GM11168 (cell line): Measurements from ENCODE around the gene JPH2.
"Not testable (repeated sequence)": the region's sequence is repeated elsewhere in the genome, so short reads cannot be mapped to it uniquely, and the experiment has no call there.

Experiments used
- in situ Hi-C: fragments of 300-500 bp; cut with MboI; formaldehyde crosslinking; loops from one replicate; pipeline ENCODE4 v1.12.0; 2022; ENCODE audit warnings: low sequenced_read_pairs; ENCODE audit not compliant: unreplicated experiment

JPH2 gene

DNA sequence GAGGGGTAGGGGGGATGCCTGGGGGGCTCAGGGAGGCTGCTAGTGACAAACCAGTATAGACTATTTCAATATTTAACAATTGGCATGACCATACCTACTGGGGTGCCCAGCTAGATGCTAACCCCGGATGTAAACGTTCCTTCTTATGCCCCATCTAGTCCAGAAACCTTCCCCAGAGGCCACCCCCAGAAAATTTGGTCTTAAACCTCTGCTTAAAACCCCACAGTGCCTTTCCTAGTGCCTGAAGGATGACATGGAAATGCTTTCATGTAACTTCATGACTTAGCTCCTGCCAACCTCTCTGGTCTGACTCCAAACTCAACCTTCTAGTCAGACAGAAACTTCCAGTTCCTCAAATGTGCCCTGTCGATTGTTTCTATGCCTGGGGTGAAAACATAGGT lies 52.0 kb downstream of the JPH2 start:
- in situ Hi-C loops, result no loop called here

GRCh38 chr20:44133424-44133823 lies 53.6 kb downstream of the JPH2 start:
- in situ Hi-C loops, result no loop called here

DNA sequence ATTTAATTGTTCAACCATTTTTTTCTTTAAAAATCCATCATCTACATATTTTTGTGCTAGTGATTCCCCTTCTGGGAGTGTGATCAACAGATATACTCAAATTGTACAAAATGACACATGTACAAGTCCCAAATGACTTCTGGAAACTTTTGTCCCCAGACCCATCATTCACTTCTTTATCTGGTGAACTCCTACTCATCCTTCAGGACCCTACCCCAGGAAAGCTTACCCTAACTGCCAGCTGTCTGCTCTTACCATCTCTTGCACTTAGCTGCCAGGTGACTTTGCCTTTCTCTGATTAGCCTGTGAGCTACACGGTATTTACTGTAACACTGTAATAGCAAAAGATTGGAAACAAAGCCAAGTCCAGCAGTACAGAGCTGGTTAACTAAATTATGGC lies 55.3 kb downstream of the JPH2 start:
- in situ Hi-C loops, result no loop called here

GRCh38 chr20:44129911-44130718 lies 56.9 kb downstream of the JPH2 start:
- in situ Hi-C loops, result no loop called here

- in situ Hi-C loops, result not testable (repeated sequence)
Observed at GRCh38 chr20:44129300-44129699, 57.7 kb downstream of the JPH2 start.

- in situ Hi-C loops, result no loop called here
Observed at GRCh38 chr20:44126445-44126844, 60.5 kb downstream of the JPH2 start.

DNA sequence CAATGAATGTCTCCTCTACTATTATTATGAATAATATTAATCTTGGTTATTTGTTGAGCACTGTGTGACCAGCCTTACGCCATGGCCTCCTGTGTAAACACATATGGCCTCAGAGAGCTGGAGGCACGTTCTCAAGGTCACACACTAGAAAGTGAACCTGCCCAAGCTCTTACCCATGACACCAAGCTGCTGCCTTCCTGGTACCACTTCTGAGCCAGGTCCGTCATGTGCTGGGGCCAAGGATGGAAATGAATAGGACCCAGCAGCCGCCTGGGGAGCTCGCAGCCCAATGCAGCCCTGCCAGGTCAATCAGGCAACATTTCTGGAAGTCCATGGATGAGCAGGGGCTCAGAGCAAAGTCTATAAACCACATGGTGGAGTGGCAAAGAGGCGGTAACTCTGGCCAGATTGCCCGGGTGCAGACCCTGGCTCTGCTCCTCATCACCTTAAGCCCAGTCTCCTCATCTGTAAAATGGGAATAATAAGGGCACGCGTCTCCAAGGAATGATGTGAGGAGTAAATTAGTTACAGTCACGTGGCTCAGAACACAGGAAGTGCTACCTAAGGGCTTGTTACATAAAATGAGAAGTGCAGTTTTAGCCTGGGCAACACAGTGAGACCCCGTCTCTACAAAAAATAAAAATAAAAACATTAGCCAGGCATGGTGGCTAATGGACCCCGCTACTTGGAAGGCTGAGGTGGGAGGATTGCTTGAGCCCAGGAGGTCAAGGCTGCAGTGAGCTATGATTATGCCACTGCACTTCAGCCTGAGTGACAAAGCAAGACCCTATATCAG lies 61.5 kb downstream of the JPH2 start:
- in situ Hi-C loops, result no loop called here

DNA sequence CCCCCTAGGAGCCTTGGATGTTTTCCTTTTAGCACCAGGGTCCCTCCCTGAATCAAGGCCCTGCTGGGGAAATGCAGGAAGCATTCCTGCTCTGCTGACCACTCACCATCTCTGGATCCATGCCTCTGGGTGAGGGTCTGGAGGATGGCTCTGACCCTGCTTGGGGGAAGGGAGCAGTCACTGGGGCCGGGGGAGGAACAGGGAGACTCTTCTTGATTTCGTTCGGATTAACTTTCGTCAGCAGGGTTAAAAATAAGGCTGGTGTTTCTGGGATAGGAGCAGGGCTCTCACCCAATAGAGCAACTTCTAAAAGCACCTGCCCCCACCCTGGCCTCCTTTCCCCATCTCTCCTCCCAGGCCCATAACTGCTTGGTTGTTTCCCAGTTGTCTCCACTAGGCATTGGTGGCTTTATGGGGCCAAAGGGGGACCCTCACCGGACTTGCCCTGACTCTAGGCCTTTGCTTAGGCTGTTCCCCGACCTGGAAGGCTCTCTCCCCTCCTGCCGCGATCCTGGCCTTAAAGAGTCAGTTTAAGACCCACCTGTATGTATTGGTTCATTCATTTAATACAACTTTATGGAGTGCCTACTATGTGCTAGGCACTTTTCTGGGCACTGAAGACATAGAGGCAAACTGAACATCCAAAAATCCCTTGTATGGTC lies 63.0 kb downstream of the JPH2 start:
- in situ Hi-C loops, result no loop called here

GRCh38 chr20:44123251-44123650 lies 63.7 kb downstream of the JPH2 start:
- in situ Hi-C loops, result no loop called here

DNA sequence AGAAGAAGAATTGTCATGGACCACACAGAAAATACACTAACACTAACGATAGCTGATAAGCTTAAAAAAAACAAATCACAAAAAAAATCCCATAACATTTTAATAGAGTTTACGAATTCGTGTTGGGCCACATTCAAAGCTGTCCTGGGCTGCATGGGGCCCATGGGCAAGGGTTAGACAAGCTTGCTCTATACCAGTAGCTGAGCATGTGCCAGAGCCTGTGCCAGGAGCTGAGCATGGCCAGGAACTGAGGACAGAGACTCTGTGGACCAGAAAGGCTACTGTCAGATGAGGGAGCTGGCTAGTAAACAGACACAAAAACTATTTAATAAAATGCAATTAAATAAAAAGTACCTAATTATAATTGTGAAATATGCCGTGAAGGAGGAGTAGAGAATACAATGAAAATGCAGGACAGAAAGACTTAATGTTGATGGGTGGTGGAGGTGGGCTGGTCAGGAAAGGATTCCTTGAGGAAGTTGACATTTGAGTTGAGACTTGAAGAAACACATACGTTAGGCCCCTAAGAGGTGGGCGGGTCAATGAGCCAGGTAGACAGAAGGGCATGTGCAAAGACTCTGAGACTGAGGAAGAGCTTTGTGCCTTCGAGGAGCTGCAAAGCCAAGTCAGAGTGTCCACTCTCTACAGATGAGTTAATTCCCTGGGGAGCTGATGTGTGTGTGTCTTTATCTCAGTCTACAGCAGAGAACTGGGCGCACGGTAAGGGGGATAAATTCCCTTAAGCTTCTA lies 66.1 kb downstream of the JPH2 start:
- in situ Hi-C loops, result no loop called here

DNA sequence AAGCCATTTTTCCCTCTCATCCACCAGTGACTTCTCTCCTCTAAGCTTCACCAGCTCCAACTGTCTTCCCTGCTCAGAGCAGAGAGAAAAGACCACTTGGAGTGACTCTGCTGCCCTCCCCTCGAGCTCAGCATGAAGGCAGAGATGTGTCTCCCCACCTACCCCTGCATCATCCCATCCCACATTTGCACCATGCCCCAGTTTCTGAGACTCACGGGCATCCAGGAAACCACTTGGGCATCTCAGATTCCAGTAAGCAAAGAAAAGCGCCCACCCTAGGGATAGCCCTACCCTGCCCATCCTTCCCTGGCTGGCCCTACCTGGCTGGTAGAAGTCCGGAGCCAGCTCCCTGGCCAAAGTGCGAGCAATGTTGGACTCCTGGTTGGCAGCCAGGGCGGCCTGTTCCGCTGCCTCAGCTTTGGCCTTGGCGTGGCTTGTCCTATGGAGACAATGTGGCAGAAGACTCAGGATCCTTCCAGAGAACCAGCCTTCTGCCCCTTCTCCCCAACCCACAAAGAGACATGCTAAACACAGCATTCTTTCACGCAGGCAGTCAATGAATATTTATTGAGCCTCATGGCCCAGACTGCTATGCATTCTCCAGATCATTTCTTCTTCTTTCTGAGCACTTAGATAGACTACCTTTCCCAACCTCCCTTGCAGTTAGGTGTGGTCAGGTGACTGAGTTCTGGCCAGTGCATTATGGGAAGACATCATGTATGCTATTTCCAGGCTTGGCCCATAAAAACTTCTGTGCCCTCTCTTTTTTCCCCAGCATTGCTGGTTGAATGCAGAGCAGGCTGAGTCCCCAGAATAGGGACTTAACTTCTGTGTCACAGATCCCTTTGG lies 68.6 kb downstream of the JPH2 start:
- in situ Hi-C loops, result no loop called here

- in situ Hi-C loops, result no loop called here
Observed at GRCh38 chr20:44117296-44118184, 69.4 kb downstream of the JPH2 start.

DNA sequence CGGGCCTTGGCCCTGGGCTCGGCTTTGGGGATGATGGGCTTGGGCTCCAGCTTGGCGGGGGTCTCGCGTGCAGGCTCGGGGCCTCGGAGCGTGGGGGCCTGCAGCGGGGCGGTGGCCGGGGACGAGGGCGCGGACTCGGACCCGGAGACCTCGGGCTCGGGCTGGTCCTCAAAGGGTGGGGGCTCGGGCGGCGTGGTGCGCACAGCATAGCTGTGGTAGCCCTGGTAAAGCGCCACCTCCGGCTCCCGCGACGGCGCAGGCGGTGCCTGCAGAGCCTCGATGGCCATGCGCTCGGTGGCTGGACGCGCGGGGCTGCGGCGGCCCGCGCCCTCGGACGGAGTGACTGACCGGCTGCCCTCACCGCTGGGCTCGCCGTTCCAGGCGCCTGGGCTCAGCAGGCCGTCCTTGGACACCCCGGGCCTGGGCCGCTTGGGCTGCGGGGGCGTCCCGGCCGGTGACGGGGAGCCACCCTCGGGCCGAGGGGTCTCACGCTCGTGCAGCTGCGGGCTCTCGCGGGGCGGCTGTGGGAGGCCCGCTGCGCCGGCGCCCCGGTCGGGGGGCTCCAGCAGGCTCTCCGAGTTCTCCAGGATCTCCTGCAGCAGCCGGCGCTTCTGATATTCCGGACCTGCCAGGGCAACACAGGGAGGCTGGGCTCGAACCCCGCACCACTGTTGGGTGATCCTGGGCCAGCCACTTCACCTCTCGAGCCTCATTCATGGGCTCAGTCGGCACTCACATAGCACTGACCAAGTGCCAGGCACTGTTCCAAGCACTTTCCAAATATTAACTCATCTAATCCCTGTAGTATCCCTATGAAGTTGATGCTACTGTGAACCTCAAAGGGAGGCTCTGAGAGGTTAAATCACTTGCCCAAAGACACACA lies 71.0 kb downstream of the JPH2 start:
- in situ Hi-C loops, result no loop called here

GRCh38 chr20:44115181-44115580 lies 71.8 kb downstream of the JPH2 start:
- in situ Hi-C loops, result no loop called here

DNA sequence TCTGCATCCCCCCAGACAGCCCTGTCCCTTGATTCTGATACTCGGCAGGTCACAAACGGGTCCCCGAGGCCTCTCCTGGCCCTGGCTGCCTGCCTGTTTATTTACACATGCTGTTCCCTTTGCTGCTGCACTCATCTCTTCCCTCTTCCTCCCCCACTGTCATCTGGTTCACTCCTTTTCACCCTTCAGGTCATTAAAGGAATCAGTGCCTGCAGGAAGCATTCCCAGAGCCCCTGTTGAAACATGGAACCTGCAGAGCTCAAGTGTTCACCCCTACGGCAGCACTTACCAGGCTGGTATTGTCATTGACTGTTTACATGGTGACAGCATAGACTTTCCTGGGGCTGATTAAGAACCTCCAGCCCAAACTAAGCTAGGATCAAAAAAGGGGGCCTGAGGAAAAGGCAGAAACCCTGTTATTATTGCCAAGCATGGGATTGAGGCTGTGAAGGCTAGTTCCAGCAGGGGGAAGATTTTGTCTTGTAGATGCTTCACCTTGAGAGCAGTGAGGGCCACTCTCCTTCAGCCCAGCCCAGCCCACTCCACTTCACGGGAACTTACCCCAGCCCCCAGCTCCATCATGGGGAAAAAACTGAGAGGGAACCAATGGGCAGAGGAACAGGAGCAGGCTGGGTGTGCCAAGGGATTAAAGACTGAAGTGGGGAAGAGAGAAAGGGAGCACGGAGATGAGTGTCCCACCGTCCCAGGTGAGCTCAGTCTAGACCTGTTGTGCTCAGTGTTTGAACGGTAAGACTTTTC lies 73.2 kb downstream of the JPH2 start:
- in situ Hi-C loops, result loop anchor here (5.0 kb wide), 1 partner anchor 74 kb away; the partner anchor contains the start of gene JPH2

DNA sequence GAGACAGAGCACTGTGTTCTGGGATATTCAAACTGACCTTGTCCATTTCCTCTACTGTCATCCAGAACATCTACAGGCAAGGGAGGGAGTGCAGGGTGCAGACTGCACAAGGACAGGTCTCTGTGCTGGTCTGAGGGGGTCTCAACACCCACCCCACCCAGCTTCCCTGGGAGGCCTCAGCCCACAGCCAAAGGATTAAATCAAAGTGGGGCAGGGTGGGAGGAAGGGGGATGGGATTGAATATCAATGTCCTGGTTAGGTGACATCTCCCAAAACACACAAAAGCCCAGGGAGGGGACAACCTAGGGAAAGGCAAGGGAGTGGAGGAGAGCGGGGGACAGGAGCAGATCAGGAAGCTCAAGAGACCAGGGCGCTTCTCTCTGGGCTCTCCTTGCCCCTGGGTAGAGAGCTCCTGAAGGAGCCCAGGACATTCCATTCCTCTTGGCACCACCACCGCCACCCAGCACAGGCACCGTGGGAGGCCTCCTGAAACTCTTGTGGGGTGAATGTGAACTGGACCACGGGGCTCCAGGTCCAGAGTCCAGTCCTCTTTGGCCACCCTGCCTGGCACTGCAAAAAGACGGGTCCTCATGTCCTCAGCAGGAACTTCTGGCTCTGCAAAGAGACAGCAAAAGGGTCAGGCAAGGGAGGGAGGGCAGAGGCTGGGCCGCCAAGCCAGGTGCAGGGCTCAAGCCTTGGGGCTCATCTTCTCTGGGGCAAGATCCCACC lies 73.9 kb downstream of the JPH2 start:
- in situ Hi-C loops, result loop anchor here (5.0 kb wide), 1 partner anchor 74 kb away; the partner anchor contains the start of gene JPH2
